HepG2 (cell line): ENCODE results near the gene SPEM2. TPM values are rescaled to one million over a fixed set of nuclear protein-coding genes. Genes with fewer than 3 reads are reported as not detected.

Experiments used
- ESRRA ChIP-seq: sonication (generic); formaldehyde crosslinking; IDR thresholded peaks from 2 replicates; pipeline ENCODE4 v1.5.1; 2020; ENCODE audit warnings: mild to moderate bottlenecking, low read depth, missing genetic modification reagents
- FOXA1 ChIP-seq, 2 experiments: fragments of 450-650 bp in 1 of 2; sonication (generic) in 1 of 2; formaldehyde crosslinking in 1 of 2; IDR thresholded peaks; 2 replicates each; pipeline versions ENCODE4 v1.4.0 to v1.6.1; 2016 to 2020; ENCODE audit warnings: missing genetic modification reagents in 1 of 2
- GRHL1 ChIP-seq: sonication (generic); formaldehyde crosslinking; conservative IDR thresholded peaks from 2 replicates; pipeline ENCODE4 v1.8.0; 2022; ENCODE audit warnings: missing genetic modification reagents
- HCFC1 ChIP-seq: fragments of 150-350 bp; IDR thresholded peaks from 2 replicates; pipeline ENCODE4 v1.6.1; 2014; ENCODE audit warnings: low read depth, low read length
- HES4 ChIP-seq: sonication (generic); formaldehyde crosslinking; IDR thresholded peaks from 2 replicates; pipeline ENCODE4 v1.9.0; 2021; ENCODE audit warnings: mild to moderate bottlenecking, missing genetic modification reagents, borderline replicate concordance
- MAFG ChIP-seq: sonication (generic); formaldehyde crosslinking; IDR thresholded peaks from 2 replicates; pipeline ENCODE4 v1.5.1; 2020; ENCODE audit warnings: mild to moderate bottlenecking, missing genetic modification reagents
- NBN ChIP-seq: fragments of 450-650 bp; conservative IDR thresholded peaks from 2 replicates; pipeline ENCODE4 v1.6.1; 2017
- NFYC ChIP-seq: IDR thresholded peaks from 2 replicates; pipeline ENCODE4 v1.6.1; 2016; ENCODE audit warnings: missing genetic modification reagents, missing compliant biosample characterization
- NR3C1 ChIP-seq: sonication (generic); formaldehyde crosslinking; IDR thresholded peaks from 2 replicates; pipeline ENCODE4 v1.4.0; 2020; ENCODE audit warnings: missing genetic modification reagents
- POLR2A ChIP-seq, 2 experiments: IDR thresholded peaks; 2 replicates each; pipeline ENCODE4 v1.6.1; 2011; ENCODE audit warnings: low read depth in 2 of 2, low read length in 2 of 2, mild to moderate bottlenecking in 1 of 2, moderate library complexity in 1 of 2; ENCODE audit not compliant: insufficient read depth in 1 of 2
- PRPF4 ChIP-seq: fragments of 200-400 bp; formaldehyde crosslinking; IDR thresholded peaks from 2 replicates; pipeline ENCODE4 v1.6.1; 2016; ENCODE audit warnings: low read length, low read depth; ENCODE audit not compliant: poor library complexity, severe bottlenecking
- SMAD3 ChIP-seq: sonication (generic); formaldehyde crosslinking; IDR thresholded peaks from 2 replicates; pipeline ENCODE4 v1.4.0; 2020; ENCODE audit warnings: missing genetic modification reagents
- ZBTB1 ChIP-seq: sonication (generic); formaldehyde crosslinking; IDR thresholded peaks from 2 replicates; pipeline ENCODE4 v1.4.0; 2020; ENCODE audit warnings: missing genetic modification reagents, borderline replicate concordance
- ZBTB21 ChIP-seq: sonication (generic); formaldehyde crosslinking; IDR thresholded peaks from 2 replicates; pipeline ENCODE4 v1.4.0; 2020; ENCODE audit warnings: missing genetic modification reagents
- ZFP36 ChIP-seq: fragments of 150-350 bp; IDR thresholded peaks from 2 replicates; pipeline ENCODE4 v1.6.1; 2018; ENCODE audit warnings: borderline replicate concordance, low read length, low read depth; ENCODE audit not compliant: partially characterized antibody
- ZNF136 ChIP-seq: sonication (generic); formaldehyde crosslinking; IDR thresholded peaks from 2 replicates; pipeline ENCODE4 v1.8.1; 2022; ENCODE audit warnings: low read depth, mild to moderate bottlenecking, moderate library complexity, missing genetic modification reagents
- ZNF441 ChIP-seq: sonication (generic); formaldehyde crosslinking; IDR thresholded peaks from 2 replicates; pipeline ENCODE4 v1.7.0; 2021; ENCODE audit warnings: missing genetic modification reagents, borderline replicate concordance
- ZNF484 ChIP-seq: sonication (generic); formaldehyde crosslinking; IDR thresholded peaks from 2 replicates; pipeline ENCODE4 v1.5.1; 2020; ENCODE audit warnings: mild to moderate bottlenecking, low read depth, missing genetic modification reagents, borderline replicate concordance
- ZNF569 ChIP-seq: sonication (generic); formaldehyde crosslinking; IDR thresholded peaks from 2 replicates; pipeline ENCODE4 v1.5.0; 2020; ENCODE audit warnings: mild to moderate bottlenecking, missing genetic modification reagents, moderate library complexity, borderline replicate concordance
- ZNF800 ChIP-seq: sonication (generic); formaldehyde crosslinking; IDR thresholded peaks from 2 replicates; pipeline ENCODE4 v1.4.0; 2020; ENCODE audit warnings: missing genetic modification reagents
- polyA plus RNA-seq, 8 experiments: library from polyadenylated mRNA; depleted of rRNA in 3 of 8; stranded (reverse) in 7 of 8; unstranded in 1 of 8; fragments of >200 nt; fragmentation: Illumina TruSeq in 4 of 8; extraction: Trizol in 4 of 8; gene quantifications; 2 replicates each; pipeline versions ENCODE4 v1.2.1 to v1.2.3, GENCODE V29; 2011 to 2016; ENCODE audit warnings: low read depth in 4 of 8, missing spikeins in 1 of 8, mixed read lengths in 1 of 8; ENCODE audit not compliant: insufficient read depth in 1 of 8
- total RNA-seq, 5 experiments: library from RNA; depleted of rRNA; stranded (reverse); fragments of >200 nt; fragmentation: Illumina TruSeq; extraction: Trizol; gene quantifications; 2 replicates each; pipeline ENCODE4 v1.2.3, GENCODE V29; 2016; ENCODE audit warnings: low read depth in 1 of 5
- TF ChIP-seq, protein P1 (sequence below): sonication (generic); formaldehyde crosslinking; IDR thresholded peaks from 2 replicates; pipeline ENCODE4 v1.4.0; 2020; ENCODE audit warnings: mild to moderate bottlenecking, missing genetic modification reagents
- TF ChIP-seq, protein P2 (sequence below): sonication (generic); formaldehyde crosslinking; IDR thresholded peaks from 2 replicates; pipeline ENCODE4 v1.4.0; 2020; ENCODE audit warnings: missing genetic modification reagents
- TF ChIP-seq, protein P3 (sequence below): sonication (generic); formaldehyde crosslinking; IDR thresholded peaks from 2 replicates; pipeline ENCODE4 v1.5.0; 2020; ENCODE audit warnings: missing genetic modification reagents

The SPEM2 gene
- total and polyA plus RNA-seq, 2 of the 13 experiments (the other 11 are each of a cell fraction or from before 2014, with no cell fraction given): not detected

DNA sequence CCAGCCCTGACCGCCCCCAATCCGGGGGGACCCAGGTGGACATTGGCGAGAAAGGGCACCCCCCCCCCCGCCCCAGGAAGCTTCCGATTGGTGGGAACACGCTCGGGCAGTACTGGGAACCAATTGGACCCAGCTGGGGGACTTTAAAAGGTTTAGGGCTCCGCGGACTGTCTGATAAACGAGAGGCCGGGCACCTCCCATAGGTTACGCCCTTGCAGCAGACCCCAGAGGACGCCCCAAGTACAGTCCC, 21.8 kb upstream of the SPEM2 start (continued):
- TF ChIP-seq, protein P1, sequence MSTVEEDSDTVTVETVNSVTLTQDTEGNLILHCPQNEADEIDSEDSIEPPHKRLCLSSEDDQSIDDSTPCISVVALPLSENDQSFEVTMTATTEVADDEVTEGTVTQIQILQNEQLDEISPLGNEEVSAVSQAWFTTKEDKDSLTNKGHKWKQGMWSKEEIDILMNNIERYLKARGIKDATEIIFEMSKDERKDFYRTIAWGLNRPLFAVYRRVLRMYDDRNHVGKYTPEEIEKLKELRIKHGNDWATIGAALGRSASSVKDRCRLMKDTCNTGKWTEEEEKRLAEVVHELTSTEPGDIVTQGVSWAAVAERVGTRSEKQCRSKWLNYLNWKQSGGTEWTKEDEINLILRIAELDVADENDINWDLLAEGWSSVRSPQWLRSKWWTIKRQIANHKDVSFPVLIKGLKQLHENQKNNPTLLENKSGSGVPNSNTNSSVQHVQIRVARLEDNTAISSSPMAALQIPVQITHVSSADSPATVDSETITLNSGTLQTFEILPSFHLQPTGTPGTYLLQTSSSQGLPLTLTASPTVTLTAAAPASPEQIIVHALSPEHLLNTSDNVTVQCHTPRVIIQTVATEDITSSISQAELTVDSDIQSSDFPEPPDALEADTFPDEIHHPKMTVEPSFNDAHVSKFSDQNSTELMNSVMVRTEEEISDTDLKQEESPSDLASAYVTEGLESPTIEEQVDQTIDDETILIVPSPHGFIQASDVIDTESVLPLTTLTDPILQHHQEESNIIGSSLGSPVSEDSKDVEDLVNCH (CRISPR knock-in tag): no peak
- TF ChIP-seq ZNF800 (CRISPR knock-in tag) (no peak; the same call in 1 of the 2 replicates), ZBTB1 (CRISPR knock-in tag) (no peak), ZNF569 (CRISPR knock-in tag) (no peak), FOXA1 (IDR thresholded peaks at IDR 0.05) (no peak), FOXA1 (CRISPR knock-in tag; IDR thresholded peaks at IDR 0.05) (no peak), ZBTB21 (CRISPR knock-in tag) (no peak), ZNF441 (CRISPR knock-in tag) (0 out of 2 replicates have a peak, but pooled peaks have one; percentile 51), MAFG (no peak), ZNF136 (CRISPR knock-in tag) (no peak), ZNF484 (CRISPR knock-in tag) (no peak), POLR2A (IDR thresholded peaks at IDR 0.05; ENCODE audit: insufficient read depth in 1 of 2, low read depth in 2 of 2, low read length in 2 of 2) (no peak), NBN (no peak), HCFC1 (no peak), GRHL1 (CRISPR knock-in tag) (no peak), NFYC (no peak), SMAD3 (CRISPR knock-in tag) (no peak), PRPF4 (no peak), HES4 (CRISPR knock-in tag) (no peak), ESRRA (CRISPR knock-in tag) (no peak), ZFP36 (no peak), NR3C1 (CRISPR knock-in tag) (no peak)
- TF ChIP-seq, protein P2, sequence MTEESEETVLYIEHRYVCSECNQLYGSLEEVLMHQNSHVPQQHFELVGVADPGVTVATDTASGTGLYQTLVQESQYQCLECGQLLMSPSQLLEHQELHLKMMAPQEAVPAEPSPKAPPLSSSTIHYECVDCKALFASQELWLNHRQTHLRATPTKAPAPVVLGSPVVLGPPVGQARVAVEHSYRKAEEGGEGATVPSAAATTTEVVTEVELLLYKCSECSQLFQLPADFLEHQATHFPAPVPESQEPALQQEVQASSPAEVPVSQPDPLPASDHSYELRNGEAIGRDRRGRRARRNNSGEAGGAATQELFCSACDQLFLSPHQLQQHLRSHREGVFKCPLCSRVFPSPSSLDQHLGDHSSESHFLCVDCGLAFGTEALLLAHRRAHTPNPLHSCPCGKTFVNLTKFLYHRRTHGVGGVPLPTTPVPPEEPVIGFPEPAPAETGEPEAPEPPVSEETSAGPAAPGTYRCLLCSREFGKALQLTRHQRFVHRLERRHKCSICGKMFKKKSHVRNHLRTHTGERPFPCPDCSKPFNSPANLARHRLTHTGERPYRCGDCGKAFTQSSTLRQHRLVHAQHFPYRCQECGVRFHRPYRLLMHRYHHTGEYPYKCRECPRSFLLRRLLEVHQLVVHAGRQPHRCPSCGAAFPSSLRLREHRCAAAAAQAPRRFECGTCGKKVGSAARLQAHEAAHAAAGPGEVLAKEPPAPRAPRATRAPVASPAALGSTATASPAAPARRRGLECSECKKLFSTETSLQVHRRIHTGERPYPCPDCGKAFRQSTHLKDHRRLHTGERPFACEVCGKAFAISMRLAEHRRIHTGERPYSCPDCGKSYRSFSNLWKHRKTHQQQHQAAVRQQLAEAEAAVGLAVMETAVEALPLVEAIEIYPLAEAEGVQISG (CRISPR knock-in tag): no peak
- TF ChIP-seq, protein P3, sequence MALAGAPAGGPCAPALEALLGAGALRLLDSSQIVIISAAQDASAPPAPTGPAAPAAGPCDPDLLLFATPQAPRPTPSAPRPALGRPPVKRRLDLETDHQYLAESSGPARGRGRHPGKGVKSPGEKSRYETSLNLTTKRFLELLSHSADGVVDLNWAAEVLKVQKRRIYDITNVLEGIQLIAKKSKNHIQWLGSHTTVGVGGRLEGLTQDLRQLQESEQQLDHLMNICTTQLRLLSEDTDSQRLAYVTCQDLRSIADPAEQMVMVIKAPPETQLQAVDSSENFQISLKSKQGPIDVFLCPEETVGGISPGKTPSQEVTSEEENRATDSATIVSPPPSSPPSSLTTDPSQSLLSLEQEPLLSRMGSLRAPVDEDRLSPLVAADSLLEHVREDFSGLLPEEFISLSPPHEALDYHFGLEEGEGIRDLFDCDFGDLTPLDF: no peak
